CD14-positive monocyte (primary cell): ENCODE results near the gene DYNC1H1. TPM values are rescaled to one million over a fixed set of nuclear protein-coding genes. Genes with fewer than 3 reads are reported as not detected.

Source experiments
- DNase-seq, 3 donors: peaks; one replicate each; pipeline ENCODE4 v3.0.0-alpha.2; 2011 to 2022
- H2AFZ ChIP-seq: 2 replicates; pipeline ENCODE4 v1.6.0; 2012; ENCODE audit warnings: mild to moderate bottlenecking, low read depth, low read length, inconsistent platforms; ENCODE audit not compliant: insufficient read depth, poor library complexity, severe bottlenecking
- H3K27ac ChIP-seq, 2 donors: 1 replicate in 1 of 2; 2 replicates in 1 of 2; pipeline ENCODE4 v1.5.1; 2012 to 2013; ENCODE audit warnings: low read length in 2 of 2, control low read depth in 1 of 2, inconsistent platforms in 1 of 2, low read depth in 1 of 2, mild to moderate bottlenecking in 1 of 2
- H3K27me3 ChIP-seq, 2 donors: one replicate each; pipeline versions ENCODE4 v1.6.0 to v1.6.1; 2011 to 2013; ENCODE audit warnings: low read length in 2 of 2; ENCODE audit not compliant: control insufficient read depth in 2 of 2, insufficient read depth in 2 of 2
- H3K36me3 ChIP-seq, 2 donors: replicated peaks in 1 of 2; 1 replicate in 1 of 2; 2 replicates in 1 of 2; pipeline versions ENCODE4 v1.5.1 to v1.6.1; 2012 to 2013; ENCODE audit warnings: low read length in 2 of 2, control low read depth in 1 of 2, inconsistent platforms in 1 of 2, mild to moderate bottlenecking in 1 of 2; ENCODE audit not compliant: insufficient read depth in 2 of 2, control insufficient read depth in 1 of 2
- H3K4me1 ChIP-seq, 2 donors: 1 replicate in 1 of 2; 2 replicates in 1 of 2; pipeline versions ENCODE4 v1.5.1 to v1.6.1; 2012 to 2013; ENCODE audit warnings: low read length in 2 of 2, control low read depth in 1 of 2, inconsistent platforms in 1 of 2, mild to moderate bottlenecking in 1 of 2, moderate library complexity in 1 of 2; ENCODE audit not compliant: insufficient read depth in 2 of 2, control insufficient read depth in 1 of 2
- H3K4me2 ChIP-seq: replicated peaks from 2 replicates; pipeline ENCODE3; 2012; ENCODE audit warnings: low read length, moderate library complexity, mild to moderate bottlenecking; ENCODE audit not compliant: poor library complexity, severe bottlenecking; ENCODE audit errors: extremely low read depth
- H3K4me3 ChIP-seq, 3 experiments: fragments of 200-600 bp in 1 of 3; sonication (generic) in 1 of 3; replicated peaks in 1 of 3; 1 replicate in 2 of 3; 2 replicates in 1 of 3; pipeline ENCODE4 v1.5.1; 2011 to 2013; ENCODE audit warnings: low read length in 3 of 3, mild to moderate bottlenecking in 3 of 3, control low read depth in 2 of 3, low read depth in 2 of 3, inconsistent platforms in 1 of 3, moderate library complexity in 1 of 3
- H3K79me2 ChIP-seq: 2 replicates; pipeline ENCODE4 v1.6.0; 2012; ENCODE audit warnings: mild to moderate bottlenecking, control low read depth, inconsistent platforms, low read length, moderate library complexity; ENCODE audit not compliant: insufficient read depth
- H3K9ac ChIP-seq: 2 replicates; pipeline ENCODE4 v1.6.0; 2017; ENCODE audit warnings: low read length, mild to moderate bottlenecking; ENCODE audit not compliant: insufficient read depth, poor library complexity, severe bottlenecking
- H3K9me3 ChIP-seq, 2 donors: replicated peaks in 1 of 2; 1 replicate in 1 of 2; 2 replicates in 1 of 2; pipeline versions ENCODE4 v1.5.1 to v1.6.1; 2012 to 2013; ENCODE audit warnings: low read length in 2 of 2, control low read depth in 1 of 2; ENCODE audit not compliant: control insufficient read depth in 1 of 2, insufficient read depth in 1 of 2
- H4K20me1 ChIP-seq: 2 replicates; pipeline ENCODE4 v1.6.0; 2012; ENCODE audit warnings: mild to moderate bottlenecking, low read length, control low read depth, moderate library complexity; ENCODE audit not compliant: insufficient read depth
- H3K27ac Mint-ChIP-seq, 7 donors: one replicate each; pipeline ENCODE4 v1.8.0; 2020; ENCODE audit warnings: mild to moderate bottlenecking in 7 of 7, mixed read lengths in 7 of 7, moderate library complexity in 6 of 7, inconsistent platforms in 2 of 7
- H3K27me3 Mint-ChIP-seq, 3 donors: one replicate each; pipeline ENCODE4 v1.8.0; 2021 to 2022; ENCODE audit warnings: low read depth in 3 of 3, mild to moderate bottlenecking in 3 of 3, mixed read lengths in 3 of 3, moderate library complexity in 3 of 3, inconsistent platforms in 1 of 3
- H3K36me3 Mint-ChIP-seq, 2 donors: one replicate each; pipeline ENCODE4 v1.8.0; 2020; ENCODE audit warnings: mixed read lengths in 2 of 2, inconsistent platforms in 1 of 2, mild to moderate bottlenecking in 1 of 2
- H3K4me1 Mint-ChIP-seq: one replicate; pipeline ENCODE4 v1.8.0; 2020; ENCODE audit warnings: mild to moderate bottlenecking, mixed read lengths
- H3K4me3 Mint-ChIP-seq, 2 donors: one replicate each; pipeline ENCODE4 v1.8.0; 2020; ENCODE audit warnings: mild to moderate bottlenecking in 2 of 2, mixed read lengths in 2 of 2, moderate library complexity in 1 of 2
- H3K9me3 Mint-ChIP-seq, 7 donors: one replicate each; pipeline ENCODE4 v1.8.0; 2020 to 2022; ENCODE audit warnings: mixed read lengths in 7 of 7, mild to moderate bottlenecking in 6 of 7, moderate library complexity in 6 of 7, inconsistent platforms in 2 of 7
- CTCF ChIP-seq: fragments of 200-600 bp; IDR thresholded peaks from one replicate; pipeline ENCODE4 v1.8.0; 2022; ENCODE audit warnings: antibody characterized with exemption, mild to moderate bottlenecking
- WGBS: methylation state at CpG from one replicate; pipeline ENCODE4 v1.1.5; 2013; ENCODE audit warnings: missing lambda C conversion rate; ENCODE audit not compliant: insufficient coverage; 5-methylcytosine and 5-hydroxymethylcytosine counted together
- intact Hi-C, 2 donors: fragments of 100-400 bp; cut with micrococcal nuclease; formaldehyde crosslinking; loops; one replicate each; pipeline versions ENCODE4 v1.15.0 to v1.15.1; 2023
- polyA plus RNA-seq, 3 donors: library from polyadenylated mRNA; depleted of rRNA in 1 of 3; unstranded in 2 of 3; stranded (reverse) in 1 of 3; fragments of 300-500 nt in 2 of 3; fragments of >200 nt in 1 of 3; fragmentation: Illumina TruSeq in 2 of 3; gene quantifications; 1 replicate in 2 of 3; 2 replicates in 1 of 3; pipeline ENCODE4 v1.2.3, GENCODE V29; 2012 to 2021

Gene DYNC1H1
- polyA plus RNA-seq, 3 donors = 14.7 to 87.3 (median 23.6) TPM

GRCh38 chr14:101955695-101956161, 8.6 kb upstream of the DYNC1H1 start:
- Histone ChIP-seq H3K36me3 (no peaks in the 10 kb centered on the region), H3K4me2 (no peak overlapping the region), H3K9me3 (no peaks in the 10 kb centered on the region), H3K4me1 (no peaks in the 10 kb centered on the region), H3K27ac (no peak overlapping the region), H3K27me3 (no peaks in the 10 kb centered on the region), H4K20me1 (no peaks in the 10 kb centered on the region), H3K9ac (no peak overlapping the region), H2AFZ (no peak overlapping the region), H3K79me2 (no peaks in the 10 kb centered on the region), H3K4me3 (no peak overlapping the region)
- H3K27ac Mint-ChIP-seq = no peak overlapping the region
- H3K36me3 Mint-ChIP-seq = no peaks in the 10 kb centered on the region
- peaks cover 0 to 2% (median 0%) of the 10 kb centered on the region in 7 donors for H3K9me3 Mint-ChIP-seq
- 94% methylated on average over 22 of the region's 34 CpGs for WGBS
- H3K4me3 Mint-ChIP-seq = no peak overlapping the region
- no peak for DNase-seq
- intact Hi-C loops = loop anchor here in 1 of 2 donors (5.0 kb wide), 1 partner anchor 37 kb away; no protein-coding TSS in a partner anchor
- no peak for TF ChIP-seq CTCF
- peaks cover 6% of the 10 kb centered on the region for H3K4me1 Mint-ChIP-seq
- H3K27me3 Mint-ChIP-seq = peaks cover 0 to 2% (median 0%) of the 10 kb centered on the region in 3 donors

DNA sequence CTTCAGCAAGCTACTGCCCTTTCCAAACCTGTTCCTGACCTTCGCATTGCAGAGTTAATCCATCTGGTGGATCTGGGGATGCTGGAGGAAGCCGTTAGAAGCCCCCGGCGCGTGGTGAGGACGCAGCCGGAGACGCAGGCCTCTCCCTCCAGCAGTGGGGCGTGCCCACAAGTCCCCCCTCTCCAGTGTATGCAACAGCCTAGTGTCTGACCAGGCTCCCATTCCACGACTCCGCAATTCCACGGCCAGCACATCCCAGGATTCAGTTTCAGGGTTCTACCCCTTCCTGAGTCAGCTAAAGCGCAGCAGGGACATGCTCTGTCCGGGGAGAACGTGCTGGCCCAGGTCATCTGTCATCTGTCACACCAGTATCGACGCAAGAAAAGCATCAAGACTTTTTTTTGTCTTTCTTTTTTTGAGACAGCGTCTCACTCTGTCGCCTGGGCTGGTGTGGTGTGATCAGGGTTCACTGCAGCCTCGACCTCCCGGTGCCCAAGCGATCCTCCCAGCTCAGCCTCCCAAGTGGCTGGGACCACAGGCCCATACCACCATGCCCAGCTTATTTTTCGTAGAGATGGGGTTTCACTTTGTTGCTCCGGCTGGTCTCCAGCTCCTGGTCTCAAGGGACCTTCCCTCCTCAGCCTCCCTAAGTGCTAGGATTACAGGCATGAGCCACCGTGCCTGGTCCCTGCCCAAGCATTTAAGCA, 8.0 kb upstream of the DYNC1H1 start:
- Mint-ChIP-seq H3K27ac (peak overlapping the region in 1 of 7 donors; percentile 37), H3K9me3 (peaks cover 0 to 2% (median 0%) of the 10 kb centered on the region in 7 donors), H3K4me1 (peaks cover 7% of the 10 kb centered on the region), H3K36me3 (no peaks in the 10 kb centered on the region), H3K4me3 (no peak overlapping the region), H3K27me3 (peaks cover 0 to 3% (median 2%) of the 10 kb centered on the region in 3 donors)
- H4K20me1 ChIP-seq = no peaks in the 10 kb centered on the region
- DNase-seq = no peak
- H2AFZ ChIP-seq = no peak overlapping the region
- H3K4me3 ChIP-seq = no peak overlapping the region
- no peak overlapping the region for H3K4me2 ChIP-seq
- no peak overlapping the region for H3K9ac ChIP-seq
- no peaks in the 10 kb centered on the region for H3K9me3 ChIP-seq
- no peaks in the 10 kb centered on the region for H3K79me2 ChIP-seq
- peaks cover 0 to 2% of the 10 kb centered on the region in 2 donors for H3K4me1 ChIP-seq
- H3K36me3 ChIP-seq = no peaks in the 10 kb centered on the region
- intact Hi-C loops = loop anchor here in 1 of 2 donors (5.0 kb wide), 1 partner anchor 36 kb away; no protein-coding TSS in a partner anchor
- TF ChIP-seq CTCF = no peak
- H3K27me3 ChIP-seq = no peaks in the 10 kb centered on the region
- WGBS = 93% methylated on average over 21 of the region's 25 CpGs
- no peak overlapping the region for H3K27ac ChIP-seq
